HL-60 (cell line): ENCODE results near the gene CENPX.
"Not testable (repeated sequence)": the region's sequence is repeated elsewhere in the genome, so short reads cannot be mapped to it uniquely, and the experiment has no call there.

Source experiments
- DNase-seq, 2 experiments: peaks; one replicate each; pipeline ENCODE4 v3.0.0-alpha.2; 2010 to 2020; ENCODE audit warnings: low read depth in 1 of 2, low spot score in 1 of 2
- H3K27ac ChIP-seq: fragments of 250-450 bp; sonication (Bioruptor Pico); replicated peaks from 2 replicates; pipeline ENCODE4 v1.5.1; 2020; ENCODE audit warnings: mild to moderate bottlenecking, moderate library complexity
- H3K27me3 ChIP-seq: fragments of 250-450 bp; sonication (Bioruptor Pico); 2 replicates; pipeline ENCODE4 v1.5.1; 2021; ENCODE audit warnings: mild to moderate bottlenecking, moderate library complexity; ENCODE audit not compliant: insufficient read depth, poor library complexity, severe bottlenecking
- H3K4me3 ChIP-seq: replicated peaks from 2 replicates; pipeline ENCODE4 v1.5.1; 2011; ENCODE audit warnings: mild to moderate bottlenecking, control low read depth, low read length; ENCODE audit not compliant: insufficient read depth
- CTCF ChIP-seq: IDR thresholded peaks from one replicate; pipeline ENCODE4 v1.5.1; 2011; ENCODE audit warnings: low read length, control low read depth, inconsistent platforms; ENCODE audit not compliant: insufficient read depth
- GABPA ChIP-seq: IDR thresholded peaks from 2 replicates; pipeline ENCODE4 v1.6.1; 2012; ENCODE audit warnings: low read depth
- POLR2AphosphoS5 ChIP-seq: IDR thresholded peaks from 2 replicates; pipeline ENCODE4 v1.6.1; 2012; ENCODE audit warnings: low read depth
- REST ChIP-seq: IDR thresholded peaks from 2 replicates; pipeline ENCODE4 v1.6.1; 2012; ENCODE audit warnings: low read depth; ENCODE audit not compliant: insufficient replicate concordance
- SPI1 ChIP-seq: IDR thresholded peaks from 2 replicates; pipeline ENCODE4 v1.6.1; 2012; ENCODE audit warnings: low read depth, mild to moderate bottlenecking, borderline replicate concordance

Gene CENPX

GRCh38 chr17:81986606-81987005 lies 36.1 kb downstream of the CENPX start:
- no peak for DNase-seq
- H3K27ac ChIP-seq, result no peak overlapping the region
- H3K4me3 ChIP-seq, result no peak overlapping the region
- no peaks in the 10 kb centered on the region for H3K27me3 ChIP-seq
- no peak for TF ChIP-seq REST
- no peak for TF ChIP-seq SPI1
- no peak for TF ChIP-seq CTCF
- TF ChIP-seq POLR2AphosphoS5, result no peak
- no peak for TF ChIP-seq GABPA

GRCh38 chr17:81984773-81985410 lies 37.8 kb downstream of the CENPX start:
- TF ChIP-seq GABPA (no peak), CTCF (no peak), POLR2AphosphoS5 (no peak), SPI1 (no peak), REST (no peak)
- H3K27me3 ChIP-seq, result no peaks in the 10 kb centered on the region

GRCh38 chr17:81983639-81984373 lies 38.9 kb downstream of the CENPX start:
- Histone ChIP-seq H3K4me3 (no peak overlapping the region), H3K27me3 (no peaks in the 10 kb centered on the region), H3K27ac (no peak overlapping the region)
- no peak for DNase-seq
- TF ChIP-seq POLR2AphosphoS5, result no peak

More at GRCh38 chr17:81984773-81985410, 37.8 kb downstream of the CENPX start:
- H3K4me3 ChIP-seq, result no peak overlapping the region
- DNase-seq, result no peak
- H3K27ac ChIP-seq, result no peak overlapping the region

DNA sequence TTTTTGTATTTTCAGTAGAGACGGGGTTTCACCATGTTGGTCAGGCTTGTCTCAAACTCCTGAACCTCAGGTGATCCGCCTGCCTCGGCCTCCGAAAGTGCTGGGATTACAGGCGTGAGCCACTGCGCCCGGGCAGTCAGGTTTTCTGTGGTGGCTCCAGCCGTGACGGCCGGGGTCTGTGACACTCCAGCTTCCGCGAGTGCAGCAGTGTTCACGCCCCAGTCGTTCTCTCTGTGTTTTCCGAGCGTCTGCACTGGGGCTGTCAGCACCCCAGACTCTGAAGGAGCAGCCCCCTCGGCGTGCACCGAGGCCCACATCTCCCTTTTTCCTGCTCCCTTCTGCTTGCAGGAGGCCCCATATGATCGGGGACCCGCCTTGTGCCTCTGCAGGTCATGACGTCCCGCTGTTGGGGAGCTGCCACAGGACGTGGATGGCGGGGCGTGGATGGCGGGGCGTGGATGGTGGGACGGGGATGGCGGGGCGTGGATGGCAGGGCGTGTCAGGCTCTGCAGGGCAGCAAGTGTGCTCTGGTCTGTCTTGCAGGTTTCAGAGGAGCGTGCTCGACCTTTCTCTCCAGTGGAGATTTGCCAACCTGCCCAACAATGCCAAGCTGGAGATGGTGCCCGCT lies 39.6 kb downstream of the CENPX start:
- TF ChIP-seq SPI1, result no peak
- TF ChIP-seq REST, result no peak
- no peak for TF ChIP-seq POLR2AphosphoS5
- TF ChIP-seq GABPA, result no peak
- TF ChIP-seq CTCF, result no peak
- no peaks in the 10 kb centered on the region for H3K27me3 ChIP-seq
- H3K27ac ChIP-seq, result no peak overlapping the region
- no peak for DNase-seq
- no peak overlapping the region for H3K4me3 ChIP-seq

- not testable (repeated sequence) for H3K4me3 ChIP-seq, DNase-seq, H3K27me3 ChIP-seq, H3K27ac ChIP-seq
Observed at GRCh38 chr17:81981511-81981910, 41.2 kb downstream of the CENPX start.
